ENCODE results near the gene GPD2.
"Not testable (repeated sequence)": the region's sequence is repeated elsewhere in the genome, so short reads cannot be mapped to it uniquely, and the experiment has no call there.

GPD2 gene

GRCh38 chr2:156476021-156476849 lies 40.1 kb downstream of the GPD2 start:
- DNase-seq (ENCODE audit: low read depth), result no peak

GRCh38 chr2:156476850-156477206 lies 40.6 kb downstream of the GPD2 start:
- no peak for DNase-seq (ENCODE audit: low read depth)

GRCh38 chr2:156480376-156480775 lies 44.2 kb downstream of the GPD2 start:
- DNase-seq (ENCODE audit: low read depth), result no peak

- no peak for DNase-seq (ENCODE audit: low read depth)
These were observed 45.1 kb downstream of the GPD2 start for GRCh38 chr2:156481312-156481711.

- DNase-seq (ENCODE audit: low read depth), result no peak
These were observed 47.6 kb downstream of the GPD2 start for GRCh38 chr2:156483741-156484173.

GRCh38 chr2:156486147-156486546 lies 50.0 kb downstream of the GPD2 start:
- no peak for DNase-seq (ENCODE audit: low read depth)

GRCh38 chr2:156486614-156487013 lies 50.4 kb downstream of the GPD2 start:
- DNase-seq (ENCODE audit: low read depth), result no peak

- DNase-seq (ENCODE audit: low read depth), result no peak
These were observed 53.0 kb downstream of the GPD2 start for GRCh38 chr2:156489195-156489594.

GRCh38 chr2:156489750-156490465 lies 53.7 kb downstream of the GPD2 start:
- DNase-seq (ENCODE audit: low read depth), result no peak

- DNase-seq (ENCODE audit: low read depth), result no peak
These were observed 54.3 kb downstream of the GPD2 start for GRCh38 chr2:156490466-156490840.

GRCh38 chr2:156491176-156491575 lies 55.0 kb downstream of the GPD2 start:
- no peak for DNase-seq (ENCODE audit: low read depth)

- no peak for DNase-seq (ENCODE audit: low read depth)
These were observed 56.8 kb downstream of the GPD2 start for GRCh38 chr2:156492979-156493378.

GRCh38 chr2:156495998-156496397 lies 59.8 kb downstream of the GPD2 start:
- not testable (repeated sequence) for DNase-seq (ENCODE audit: low read depth)

GRCh38 chr2:156505696-156506095 lies 69.5 kb downstream of the GPD2 start:
- no peak for DNase-seq (ENCODE audit: low read depth)

- DNase-seq (ENCODE audit: low read depth), result no peak
These were observed 74.9 kb downstream of the GPD2 start for GRCh38 chr2:156511122-156511521.

- no peak for DNase-seq (ENCODE audit: low read depth)
These were observed 75.6 kb downstream of the GPD2 start for GRCh38 chr2:156511803-156512202.

GRCh38 chr2:156512451-156512850 lies 76.3 kb downstream of the GPD2 start:
- no peak for DNase-seq (ENCODE audit: low read depth)

GRCh38 chr2:156513219-156513618 lies 77.0 kb downstream of the GPD2 start:
- DNase-seq (ENCODE audit: low read depth), result no peak

- no peak for DNase-seq (ENCODE audit: low read depth)
These were observed 81.2 kb downstream of the GPD2 start for GRCh38 chr2:156517419-156517818.

- no peak for DNase-seq (ENCODE audit: low read depth)
These were observed 82.0 kb downstream of the GPD2 start for GRCh38 chr2:156518138-156518537.

GRCh38 chr2:156522864-156523440 lies 86.8 kb downstream of the GPD2 start:
- no peak for DNase-seq (ENCODE audit: low read depth)

- DNase-seq (ENCODE audit: low read depth), result no peak
These were observed 90.9 kb downstream of the GPD2 start for GRCh38 chr2:156526950-156527636.

GRCh38 chr2:156528583-156528982 lies 92.4 kb downstream of the GPD2 start:
- not testable (repeated sequence) for DNase-seq (ENCODE audit: low read depth)
